Muscle of arm (tissue), 14 donors: ENCODE data around the gene HOXD8. TPM values are rescaled to one million over a fixed set of nuclear protein-coding genes. Genes with fewer than 3 reads are reported as not detected.
A peak's percentile ranks its signal among the peaks of the same experiment; 100 is the strongest.

ENCODE experiments used
- DNase-seq: peaks from one replicate; pipeline ENCODE4 v3.0.0-alpha.2; 2013
- long read RNA-seq, 11 donors: transcript quantifications; one replicate each; lab custom pipeline, GENCODE V29; 2026
- polyA plus RNA-seq, 12 donors: library from polyadenylated mRNA; unstranded; fragments of 120-200 nt; gene quantifications; one replicate each; pipeline ENCODE4 v1.2.1, GENCODE V29; 2013; ENCODE audit not compliant: insufficient read length in 12 of 12

HOXD8 gene
- 10 to 100 TPM in 11 of 12 donors, not detected in 1; 27.3 to 47.7 (median 42.5) TPM for polyA plus RNA-seq
- long read RNA-seq, donor 1, transcript HOXD8-201 (2 exons, 1,917 nt): major isoform, 5 of 14 reads
- long read RNA-seq, donor 1, partial matches to known transcripts: 5 of 14 reads
- long read RNA-seq, donor 1, other reads (novel, unspliced or antisense): 0 of 14 reads
- long read RNA-seq, donor 2, transcript HOXD8-203 (2 exons, 1,268 nt): major isoform, 7 of 14 reads
- long read RNA-seq, donor 2, transcript HOXD8-201 (2 exons, 1,917 nt): minor isoform, 6 of 14 reads
- long read RNA-seq, donor 2, partial matches to known transcripts: 0 of 14 reads
- long read RNA-seq, donor 2, other reads (novel, unspliced or antisense): 0 of 14 reads
- long read RNA-seq, donor 3, transcript HOXD8-201 (2 exons, 1,917 nt): major isoform, 7 of 32 reads
- long read RNA-seq, donor 3, partial matches to known transcripts: 0 of 32 reads
- long read RNA-seq, donor 3, other reads (novel, unspliced or antisense): 22 of 32 reads
- long read RNA-seq, donor 4, partial matches to known transcripts: 0 of 6 reads
- long read RNA-seq, donor 4, other reads (novel, unspliced or antisense): 0 of 6 reads
- long read RNA-seq, donor 5, transcript HOXD8-203 (2 exons, 1,268 nt): major isoform, 10 of 155 reads
- long read RNA-seq, donor 5, transcript HOXD8-201 (2 exons, 1,917 nt): major isoform, 10 of 155 reads
- long read RNA-seq, donor 5, partial matches to known transcripts: 121 of 155 reads
- long read RNA-seq, donor 5, other reads (novel, unspliced or antisense): 14 of 155 reads
- long read RNA-seq, donor 6, transcript HOXD8-203 (2 exons, 1,268 nt): major isoform, 5 of 26 reads
- long read RNA-seq, donor 6, partial matches to known transcripts: 0 of 26 reads
- long read RNA-seq, donor 6, other reads (novel, unspliced or antisense): 19 of 26 reads
- long read RNA-seq, donor 7, partial matches to known transcripts: 8 of 38 reads
- long read RNA-seq, donor 7, other reads (novel, unspliced or antisense): 24 of 38 reads
- long read RNA-seq, donor 8, transcript HOXD8-203 (2 exons, 1,268 nt): major isoform, 10 of 86 reads
- long read RNA-seq, donor 8, transcript HOXD8-201 (2 exons, 1,917 nt): minor isoform, 5 of 86 reads
- long read RNA-seq, donor 8, partial matches to known transcripts: 16 of 86 reads
- long read RNA-seq, donor 8, other reads (novel, unspliced or antisense): 55 of 86 reads
- long read RNA-seq, donor 9, partial matches to known transcripts: 0 of 39 reads
- long read RNA-seq, donor 9, other reads (novel, unspliced or antisense): 32 of 39 reads
- long read RNA-seq, donor 10, transcript HOXD8-203 (2 exons, 1,268 nt): minor isoform, 5 of 54 reads
- long read RNA-seq, donor 10, transcript HOXD8-201 (2 exons, 1,917 nt): major isoform, 12 of 54 reads
- long read RNA-seq, donor 10, partial matches to known transcripts: 0 of 54 reads
- long read RNA-seq, donor 10, other reads (novel, unspliced or antisense): 36 of 54 reads
- long read RNA-seq, donor 11, transcript HOXD8-201 (2 exons, 1,917 nt): major isoform, 7 of 10 reads
- long read RNA-seq, donor 11, partial matches to known transcripts: 0 of 10 reads
- long read RNA-seq, donor 11, other reads (novel, unspliced or antisense): 0 of 10 reads

DNA sequence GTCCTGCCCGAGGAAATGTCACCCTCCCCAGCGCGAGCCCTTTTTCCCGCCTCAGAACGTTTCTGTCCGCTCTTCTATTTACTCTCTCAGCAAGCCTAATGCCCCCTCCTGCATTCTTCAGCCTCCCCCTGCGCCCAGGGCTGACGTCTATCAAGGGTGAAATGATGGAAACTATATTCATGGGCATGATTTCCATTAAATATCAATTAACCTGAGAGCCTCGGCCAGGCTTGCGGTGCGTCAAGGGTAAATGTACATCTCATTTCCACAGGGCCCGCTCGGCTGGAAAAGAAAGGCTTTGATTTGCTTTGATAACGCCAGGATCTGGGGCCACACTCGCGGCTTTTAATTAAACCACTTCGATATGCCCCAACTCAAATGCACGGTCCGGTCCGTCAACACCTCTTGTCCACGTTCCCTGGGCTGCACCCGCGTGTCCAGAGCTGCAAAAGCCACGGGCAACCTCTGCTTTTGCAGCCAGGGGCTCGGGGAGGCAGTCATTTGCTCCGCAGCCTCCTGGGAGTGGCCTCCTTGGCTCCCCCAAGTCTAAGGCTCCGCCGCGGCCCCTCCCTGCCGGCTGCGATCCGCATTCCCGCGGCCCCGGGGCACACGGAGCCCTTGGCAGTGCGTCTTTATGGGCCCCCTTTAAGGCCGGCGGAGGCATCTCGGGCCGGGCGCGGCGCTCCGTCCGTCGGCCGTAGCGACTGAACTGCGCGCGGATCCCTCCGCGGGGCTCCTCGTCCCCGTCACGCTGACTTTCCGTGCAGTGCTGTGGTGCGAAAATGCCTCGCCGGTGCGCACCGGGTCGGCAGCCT lies at the start of gene HOXD8:
HOXD8 (plus strand) TSS at position 724 of the 815 bp plus-strand sequence. CDS start 662 bp downstream, outside the sequence.
- peak; percentile 89 for DNase-seq

DNA sequence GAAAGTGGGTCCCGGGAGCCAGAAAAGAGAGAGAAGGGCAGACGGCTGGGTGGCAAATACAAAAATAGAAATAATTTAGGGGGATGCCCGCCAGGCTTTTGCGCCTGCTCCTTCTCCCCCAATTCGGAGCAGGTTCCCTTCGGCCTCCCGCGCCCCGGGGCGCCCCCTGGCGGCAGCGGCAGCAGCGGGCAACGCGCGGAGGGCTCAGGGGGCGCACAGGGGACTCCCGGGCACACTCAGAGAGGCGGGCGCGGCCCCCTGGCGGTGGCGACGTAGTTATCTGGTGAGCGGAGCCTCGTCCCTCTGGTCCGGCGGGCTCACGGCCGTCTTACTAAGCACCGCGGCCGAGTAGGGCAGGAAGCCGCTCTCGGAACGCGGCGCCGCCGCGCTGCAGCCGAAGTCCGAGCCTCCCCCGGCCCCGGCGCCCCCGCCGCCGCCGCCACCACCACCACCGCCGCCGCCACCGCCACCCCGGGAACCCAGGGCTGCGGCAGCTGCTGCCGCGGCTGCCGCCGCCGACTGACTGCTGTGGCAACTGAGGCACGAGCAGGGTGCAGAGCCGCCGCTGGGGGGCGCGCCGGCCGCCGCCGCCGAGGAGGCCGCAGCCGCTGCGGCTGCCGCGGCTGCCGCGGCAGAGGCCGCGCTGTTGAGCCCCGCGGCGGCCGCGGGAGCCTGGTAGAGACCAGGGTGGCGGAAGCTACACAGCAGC lies 49.5 kb upstream of the HOXD8 start:
- no peak for DNase-seq

DNA sequence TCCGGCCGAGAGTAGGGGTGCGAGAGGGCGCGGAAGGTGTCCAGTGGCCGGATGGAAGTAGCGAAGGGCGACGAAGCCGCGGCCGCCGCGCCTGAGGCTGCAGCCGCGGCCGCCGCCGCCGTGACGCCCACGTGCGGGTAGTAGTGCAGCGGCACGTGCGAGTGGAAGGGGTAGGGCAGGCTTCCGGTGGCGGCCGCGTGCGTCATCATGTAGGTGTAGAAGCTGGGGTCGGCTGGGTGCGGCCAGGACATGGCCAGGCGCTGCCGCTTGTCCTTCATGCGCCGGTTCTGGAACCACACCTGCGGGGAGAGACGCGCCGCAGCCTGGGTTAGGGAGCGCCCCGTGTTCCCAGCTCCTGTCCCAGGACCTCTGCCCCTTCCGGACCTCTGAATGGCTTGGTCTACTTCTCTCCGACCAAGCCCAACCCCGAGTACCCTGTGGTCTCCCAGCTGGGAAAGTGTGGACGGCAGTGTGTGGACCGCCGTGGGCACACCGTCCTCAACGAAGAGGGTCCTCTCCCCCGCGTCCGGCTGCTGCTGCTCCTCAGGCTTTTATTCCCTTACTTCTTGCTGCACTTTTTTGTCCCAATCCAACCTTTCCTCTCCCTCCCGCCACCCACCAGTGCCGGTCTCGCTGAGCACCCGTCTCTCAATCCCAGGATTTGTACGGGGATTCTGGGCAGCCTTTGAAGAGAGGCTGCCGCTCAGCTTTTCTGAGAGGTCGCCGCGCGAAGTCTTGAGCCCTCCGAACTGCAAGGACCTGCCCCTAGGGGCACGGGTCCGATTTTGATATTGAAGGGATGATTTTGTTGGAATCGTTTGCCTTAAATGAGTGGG lies 48.7 kb upstream of the HOXD8 start:
- no peak for DNase-seq

DNA sequence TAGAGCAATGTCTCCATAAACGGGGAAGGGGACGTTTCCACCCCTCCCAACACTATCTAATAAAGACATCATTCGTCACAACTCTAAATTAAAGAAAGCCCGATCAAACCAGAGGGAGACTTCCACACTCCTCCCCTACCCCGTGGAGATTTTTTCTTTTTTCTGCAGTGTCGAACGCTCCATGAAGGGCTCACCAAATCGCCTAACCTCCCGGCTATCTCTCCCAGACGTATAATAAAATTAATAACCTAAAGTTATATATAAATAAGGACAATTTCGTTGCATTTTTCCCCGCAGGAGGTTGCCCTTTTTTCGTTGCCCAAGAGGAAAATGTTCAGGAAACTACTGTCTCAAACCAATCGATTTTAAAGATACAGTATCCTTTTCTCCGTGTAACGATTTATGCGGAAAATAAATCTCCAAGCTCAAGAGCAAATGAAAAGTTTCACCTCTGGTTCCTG lies 48.1 kb upstream of the HOXD8 start:
- no peak for DNase-seq

DNA sequence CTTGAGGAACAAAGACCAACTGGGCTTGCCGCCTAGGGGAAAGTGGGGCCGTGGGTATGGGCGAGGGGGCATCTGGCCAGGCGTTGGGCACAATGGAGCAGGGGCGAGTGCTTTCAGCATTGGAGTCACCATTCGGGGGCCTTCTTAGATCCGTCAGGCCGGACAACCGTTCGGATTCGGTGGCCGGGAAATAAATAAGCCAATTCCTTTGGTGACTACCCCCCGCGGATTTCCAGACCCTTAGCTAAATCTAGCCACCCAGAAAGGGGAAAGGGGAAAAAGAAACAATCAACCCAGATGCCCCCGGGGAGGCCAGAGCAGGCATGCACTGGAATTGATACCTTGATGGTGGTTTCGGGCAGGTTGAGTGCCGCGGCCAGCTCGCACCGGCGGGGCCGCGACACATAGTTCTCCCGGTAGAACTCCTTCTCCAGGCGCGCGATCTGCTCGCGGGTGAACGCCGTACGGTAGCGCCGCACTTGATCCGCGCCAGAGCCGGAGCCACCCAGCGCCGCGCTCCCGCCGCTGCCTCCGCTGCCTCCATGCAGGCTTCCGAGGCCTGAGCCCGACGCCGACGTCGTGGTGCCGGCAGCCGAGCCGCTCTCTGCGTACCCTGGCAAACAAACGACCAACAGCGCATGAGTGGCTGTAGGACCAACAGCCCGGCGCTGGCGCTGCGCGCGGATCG lies 47.5 kb upstream of the HOXD8 start:
- DNase-seq: no peak

DNA sequence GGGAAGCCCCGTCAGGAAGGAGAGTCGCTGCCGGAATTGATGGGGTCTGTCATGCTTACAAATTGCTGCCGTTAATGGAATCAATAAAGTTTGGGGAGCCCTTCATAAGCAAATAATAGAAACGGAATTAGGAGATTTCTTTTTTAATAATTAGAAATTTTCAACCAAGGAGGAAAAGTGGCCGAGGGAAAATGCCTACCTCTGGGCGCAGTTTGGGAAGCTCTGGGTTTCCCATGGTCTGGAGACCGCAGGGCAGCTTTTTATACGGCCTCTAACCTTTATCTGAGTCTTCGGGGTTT lies 47.0 kb upstream of the HOXD8 start:
- DNase-seq: no peak

DNA sequence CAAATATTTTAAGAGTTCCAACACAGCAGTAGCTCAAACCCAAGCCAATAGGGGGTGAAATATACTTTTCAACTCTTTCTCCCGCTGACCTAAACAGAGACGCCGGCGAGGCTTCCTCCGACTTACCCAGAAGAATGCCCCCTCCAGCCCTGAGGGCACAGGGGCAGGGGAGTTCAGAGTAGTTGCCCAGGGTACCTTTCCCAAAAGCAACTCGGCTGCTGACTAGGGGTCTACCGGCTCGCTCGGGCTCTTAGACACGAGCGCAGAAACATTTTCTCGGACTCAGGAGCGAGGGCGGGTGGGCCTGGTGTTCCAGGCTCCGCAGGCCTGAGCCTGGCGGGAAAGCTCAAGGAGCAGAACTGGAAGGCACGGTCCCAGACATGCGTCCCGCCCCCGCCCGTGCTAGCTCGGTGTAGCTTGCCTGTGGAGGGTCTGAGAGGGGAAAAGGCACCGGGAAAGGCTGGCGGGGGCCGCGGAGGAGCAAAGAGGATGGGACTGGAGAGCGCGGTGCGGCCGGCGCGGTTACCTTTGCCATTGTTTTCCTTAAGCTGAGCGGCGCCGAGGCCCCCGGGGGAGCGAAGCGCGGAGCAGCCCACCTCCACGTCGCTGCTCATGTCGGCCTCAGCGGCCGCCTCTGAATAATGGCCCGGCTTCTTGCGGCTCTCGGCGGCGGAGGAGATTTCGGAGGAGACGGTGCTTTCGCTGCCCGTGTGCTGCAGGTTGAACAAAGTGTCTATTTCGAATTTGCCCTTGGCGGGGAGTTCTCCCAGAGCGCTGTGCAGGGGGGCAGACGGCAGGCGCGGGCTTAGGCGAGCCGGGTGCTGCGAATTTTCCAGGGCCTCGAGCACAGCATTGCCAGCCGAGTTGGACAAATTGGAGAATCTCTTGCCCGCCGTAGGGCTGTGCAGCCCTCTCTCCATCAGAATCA lies 46.4 kb upstream of the HOXD8 start:
- no peak for DNase-seq

DNA sequence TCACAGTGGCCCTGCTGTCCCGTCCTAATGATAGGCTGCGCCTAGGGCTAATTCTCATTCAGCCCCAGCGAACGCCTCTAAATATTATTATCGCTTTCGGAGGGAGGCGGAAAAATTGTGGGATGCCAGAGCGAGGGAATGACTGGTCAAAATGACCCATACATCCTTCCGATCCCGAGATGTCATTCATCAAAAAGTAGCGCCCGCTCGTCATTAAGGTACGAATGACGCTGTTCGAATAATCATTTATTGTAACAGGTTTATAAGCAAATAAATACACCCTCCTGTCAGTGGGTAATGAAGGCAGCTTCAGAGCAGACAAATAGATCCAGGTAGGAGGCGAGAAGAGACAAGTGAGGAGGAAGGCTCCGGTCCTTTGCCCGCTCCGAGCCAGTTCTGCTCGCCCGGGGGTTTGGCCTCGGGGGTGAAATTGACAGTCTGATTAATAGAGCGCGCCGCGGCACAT lies 45.7 kb upstream of the HOXD8 start, which contains the start of gene EVX2:
EVX2 (minus strand) TSS at position 167 of the 466 bp plus-strand sequence. CDS start 186 bp downstream, outside the sequence.
- no peak for DNase-seq

DNA sequence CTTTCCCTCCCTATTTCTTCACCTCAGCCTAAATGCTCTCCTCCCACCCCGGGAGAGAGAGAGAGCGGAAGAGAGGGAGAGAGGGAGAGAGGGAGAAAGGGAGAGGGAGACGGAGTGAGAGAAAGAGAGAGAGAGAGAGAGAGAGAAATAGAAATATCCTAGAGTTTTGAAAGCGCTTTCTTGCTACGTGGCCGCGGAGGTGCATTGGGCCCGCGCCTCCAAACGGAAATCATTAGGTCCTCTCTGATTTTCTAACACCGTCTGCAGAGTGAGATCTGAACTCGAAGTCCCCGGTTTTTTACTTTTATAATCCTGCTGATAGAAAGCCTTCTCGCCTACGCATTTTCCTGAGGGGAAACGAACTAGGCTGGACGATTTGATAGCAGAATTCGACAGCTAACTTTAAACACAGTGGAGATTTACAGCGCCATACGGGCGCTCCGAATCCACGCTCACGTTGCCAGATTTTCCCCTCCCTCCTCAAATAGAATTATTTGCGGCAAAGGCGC lies 44.8 kb upstream of the HOXD8 start:
- no peak for DNase-seq

DNA sequence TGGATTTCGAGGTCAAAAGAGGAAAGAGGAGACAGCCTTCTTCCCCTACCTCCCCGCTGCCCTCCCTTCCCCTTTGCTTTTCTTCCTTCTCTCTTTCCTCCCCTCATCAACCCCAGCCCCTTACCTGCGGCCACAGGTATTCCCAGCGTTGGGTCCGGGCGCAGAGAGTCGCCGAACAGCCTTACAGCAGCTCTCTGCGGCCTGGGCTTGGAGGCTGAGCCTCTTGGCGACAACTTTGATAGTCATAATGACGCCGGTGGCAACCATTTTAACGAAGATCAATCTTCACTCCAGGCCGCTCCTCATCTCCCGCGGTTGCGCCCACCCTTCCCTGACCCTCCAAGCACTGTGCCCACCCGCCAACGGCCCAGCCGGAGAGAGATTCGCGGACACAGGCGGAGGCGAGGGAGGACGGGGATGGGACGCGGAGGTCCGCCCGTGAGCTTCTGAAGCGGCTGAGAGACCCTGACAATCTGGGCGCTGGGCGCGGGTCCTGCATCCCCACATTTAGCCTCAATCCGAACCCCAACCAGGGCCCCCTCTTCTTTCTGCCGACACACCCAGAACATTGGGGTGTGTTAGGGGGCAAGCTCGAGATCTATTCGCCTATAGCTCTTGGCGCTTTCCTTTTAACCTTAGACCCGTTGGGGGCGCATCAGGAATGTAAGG lies 44.3 kb upstream of the HOXD8 start:
- peak; percentile 13 for DNase-seq

DNA sequence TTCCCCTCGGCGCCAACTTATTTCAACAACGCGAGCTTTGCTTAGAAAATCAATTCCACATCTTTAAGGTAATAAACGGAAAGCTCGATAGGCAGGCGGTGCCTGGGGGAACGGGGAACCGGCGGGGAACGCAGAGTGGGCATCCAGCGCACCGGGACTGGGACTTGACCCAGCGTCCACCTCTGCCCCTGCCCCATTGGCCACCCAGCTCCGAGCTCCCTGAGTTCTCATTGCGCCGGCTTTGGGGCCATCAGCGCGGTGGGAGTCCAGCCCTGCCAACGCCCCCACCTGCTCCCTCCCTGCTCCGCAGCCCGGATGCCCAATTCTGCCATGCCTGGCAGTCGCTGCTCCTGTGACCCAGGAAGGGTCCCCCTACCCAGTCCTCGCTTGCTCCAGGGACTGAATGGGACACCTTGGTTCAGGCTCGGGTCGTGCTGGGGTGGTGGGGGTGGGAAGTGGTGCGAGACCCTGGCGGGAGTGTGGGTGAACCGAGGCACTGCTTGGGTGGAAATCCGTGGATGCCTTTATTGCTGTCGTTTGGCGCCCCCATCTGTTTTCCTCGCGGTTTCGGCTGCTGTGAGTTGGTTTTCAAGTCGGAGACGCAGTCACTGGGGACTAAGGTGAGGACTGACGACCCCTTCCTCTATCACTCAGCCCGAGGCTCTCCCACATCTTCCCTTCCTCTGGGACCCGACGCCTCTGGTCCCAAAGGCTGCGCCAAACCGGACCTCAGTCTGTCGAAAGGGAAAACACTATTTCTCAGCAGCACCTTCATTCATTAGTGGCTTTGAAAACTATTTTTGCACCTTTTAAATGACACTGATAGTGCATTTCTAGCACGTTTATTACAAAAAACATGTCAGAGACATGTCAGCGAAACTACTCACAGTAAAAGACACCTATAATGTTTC lies 43.4 kb upstream of the HOXD8 start:
- DNase-seq: peak; percentile 40

DNA sequence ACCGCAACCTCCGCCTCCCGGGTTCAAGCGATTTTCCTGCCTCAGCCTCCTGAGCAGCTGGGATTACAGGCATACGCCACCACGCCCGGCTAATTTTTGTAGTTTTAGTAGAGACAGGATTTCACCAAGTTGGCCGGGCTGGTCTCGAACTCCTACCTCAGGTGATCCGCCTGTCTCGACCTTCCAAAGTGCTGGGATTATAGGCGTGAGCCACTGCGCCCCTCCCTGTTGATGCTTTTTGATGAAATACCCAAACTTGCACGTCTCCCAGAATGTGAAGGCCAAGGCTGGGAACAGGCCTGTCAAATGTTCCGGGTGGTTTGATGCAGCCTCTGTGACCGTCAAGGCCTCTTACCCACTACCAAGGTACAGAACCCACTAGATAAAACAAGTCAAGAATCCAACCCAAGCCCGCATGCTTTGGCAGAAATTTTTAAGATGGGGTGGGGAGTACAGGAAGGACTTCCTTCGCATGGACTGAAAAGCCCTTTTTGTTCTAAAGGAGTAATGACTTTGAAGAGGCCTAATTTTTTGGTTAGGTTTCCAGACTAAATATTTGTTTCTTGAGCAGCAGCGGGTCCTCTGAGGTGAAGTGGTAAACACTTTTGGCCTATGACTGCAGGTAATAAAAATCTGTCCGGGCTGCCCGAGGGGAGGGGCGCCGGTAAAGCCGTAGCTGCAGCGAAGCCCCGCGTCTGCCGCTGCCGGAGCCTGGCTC lies 42.0 kb upstream of the HOXD8 start:
- peak; percentile 4 for DNase-seq

DNA sequence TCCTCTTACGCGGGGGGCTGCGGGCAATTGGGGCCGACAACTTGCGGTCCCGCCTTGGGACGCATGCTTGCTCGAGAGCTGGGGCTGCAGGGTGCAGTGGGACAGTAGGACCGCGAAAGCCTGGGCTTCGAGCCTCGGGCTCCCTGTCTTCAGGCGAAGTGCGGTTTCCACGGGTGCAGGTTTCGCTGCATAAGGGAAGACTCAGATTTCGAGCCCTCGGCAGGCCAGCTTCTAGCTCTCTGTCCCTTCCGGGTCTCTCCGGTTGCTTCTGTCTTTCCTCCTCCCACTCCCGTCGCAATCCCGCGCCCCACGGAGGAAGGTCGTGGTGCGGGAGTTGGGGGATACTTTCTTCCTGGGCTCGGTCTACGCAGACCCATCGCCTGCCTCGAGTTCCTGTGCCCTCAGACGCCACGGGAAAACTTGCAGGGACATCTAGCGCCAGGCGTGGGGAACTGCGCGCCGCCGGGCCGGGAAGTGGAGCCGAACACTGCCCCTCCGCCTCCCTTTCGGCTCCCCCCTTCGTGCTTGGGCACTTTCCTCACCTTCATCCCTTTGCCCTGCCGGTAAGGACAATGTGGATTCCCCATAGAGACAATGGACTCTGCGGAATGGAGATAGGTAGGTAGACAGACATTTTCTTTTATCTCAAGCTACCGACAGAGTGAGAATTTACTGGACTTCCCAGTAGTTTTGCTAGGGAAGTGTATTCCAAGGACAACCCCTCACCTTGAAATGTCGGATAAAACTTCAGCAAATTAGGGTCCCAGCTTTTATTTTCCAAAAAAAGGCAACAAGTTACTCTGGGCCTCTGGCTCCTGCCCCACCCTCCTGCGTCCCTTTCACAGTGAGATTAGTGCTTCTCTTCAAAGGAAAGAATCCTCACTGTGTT lies 41.2 kb upstream of the HOXD8 start:
- DNase-seq: peak; percentile 68
